Chondrocyte (in vitro differentiated cells): ENCODE measurements around the gene KRTAP9-2. TPM values are rescaled to one million over a fixed set of nuclear protein-coding genes. Genes with fewer than 3 reads are reported as not detected.

Source experiments
- DNase-seq: peaks from one replicate; pipeline ENCODE4 v3.0.0; 2021; ENCODE audit warnings: mixed read lengths, low spot score
- H3K27ac Mint-ChIP-seq: one replicate; pipeline ENCODE4 v1.8.0; 2021; ENCODE audit warnings: mild to moderate bottlenecking, moderate library complexity, mixed read lengths; ENCODE audit not compliant: unreplicated experiment
- H3K27me3 Mint-ChIP-seq: 2 replicates; pipeline ENCODE4 v1.8.0; 2021; ENCODE audit warnings: low read depth, mixed read lengths
- H3K36me3 Mint-ChIP-seq: 2 replicates; pipeline ENCODE4 v1.8.0; 2021; ENCODE audit warnings: low read depth, mixed read lengths
- H3K4me1 Mint-ChIP-seq: 2 replicates; pipeline ENCODE4 v1.8.0; 2021; ENCODE audit warnings: low read depth, mild to moderate bottlenecking, mixed read lengths
- H3K4me3 Mint-ChIP-seq: one replicate; pipeline ENCODE4 v1.8.0; 2021; ENCODE audit warnings: mild to moderate bottlenecking, moderate library complexity, mixed read lengths; ENCODE audit not compliant: unreplicated experiment
- H3K9me3 Mint-ChIP-seq: 2 replicates; pipeline ENCODE4 v1.8.0; 2021; ENCODE audit warnings: low read depth, mixed read lengths
- total RNA-seq: library from RNA; stranded (reverse); gene quantifications from 3 replicates; pipeline ENCODE4 v1.2.1, GENCODE V29; 2021
- TF ChIP-seq, protein P1 (sequence below): fragments of 200-600 bp; sonication (generic); IDR thresholded peaks from 2 replicates; pipeline ENCODE4 v1.5.0; 2021; ENCODE audit warnings: antibody characterized with exemption, mild to moderate bottlenecking, moderate library complexity

Gene KRTAP9-2
- total RNA-seq, 1 donor from 2014 or later: not detected

DNA sequence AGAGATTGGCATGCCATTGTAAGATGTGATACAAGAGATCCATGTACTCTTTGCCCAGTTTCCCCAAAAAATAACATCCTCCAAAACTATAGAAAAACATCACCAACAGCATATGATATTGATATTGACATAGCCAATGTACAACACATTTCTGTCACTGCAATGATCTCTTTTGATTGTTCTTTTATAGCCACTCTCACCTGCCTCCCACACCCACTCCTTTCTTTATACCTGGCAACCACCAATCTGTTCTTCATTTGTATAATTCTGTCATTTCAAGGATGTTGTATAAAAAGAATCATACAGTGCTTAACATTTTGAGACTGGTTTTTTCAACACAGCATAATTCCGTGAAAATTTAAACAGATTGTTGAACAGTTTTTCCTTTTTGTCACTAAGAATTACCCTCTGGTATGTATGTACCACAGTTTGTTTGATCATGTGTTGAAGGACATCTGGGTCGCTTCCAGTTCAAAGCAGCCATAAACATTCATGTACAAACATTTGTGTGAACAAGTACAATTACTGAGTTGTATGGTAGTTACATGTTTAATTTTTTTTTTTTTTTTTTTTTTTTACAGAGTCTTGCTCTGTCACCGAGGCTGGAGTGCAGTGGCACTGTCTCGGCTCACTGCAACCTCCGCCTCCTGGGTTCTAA lies 26.9 kb upstream of the KRTAP9-2 start:
- Mint-ChIP-seq H3K9me3 (peaks cover 6% of the 10 kb centered on the region), H3K4me1 (peaks cover 3% of the 10 kb centered on the region), H3K4me3 (no peak overlapping the region), H3K27ac (no peak overlapping the region), H3K27me3 (no peaks in the 10 kb centered on the region), H3K36me3 (no peaks in the 10 kb centered on the region)
- TF ChIP-seq, protein P1, sequence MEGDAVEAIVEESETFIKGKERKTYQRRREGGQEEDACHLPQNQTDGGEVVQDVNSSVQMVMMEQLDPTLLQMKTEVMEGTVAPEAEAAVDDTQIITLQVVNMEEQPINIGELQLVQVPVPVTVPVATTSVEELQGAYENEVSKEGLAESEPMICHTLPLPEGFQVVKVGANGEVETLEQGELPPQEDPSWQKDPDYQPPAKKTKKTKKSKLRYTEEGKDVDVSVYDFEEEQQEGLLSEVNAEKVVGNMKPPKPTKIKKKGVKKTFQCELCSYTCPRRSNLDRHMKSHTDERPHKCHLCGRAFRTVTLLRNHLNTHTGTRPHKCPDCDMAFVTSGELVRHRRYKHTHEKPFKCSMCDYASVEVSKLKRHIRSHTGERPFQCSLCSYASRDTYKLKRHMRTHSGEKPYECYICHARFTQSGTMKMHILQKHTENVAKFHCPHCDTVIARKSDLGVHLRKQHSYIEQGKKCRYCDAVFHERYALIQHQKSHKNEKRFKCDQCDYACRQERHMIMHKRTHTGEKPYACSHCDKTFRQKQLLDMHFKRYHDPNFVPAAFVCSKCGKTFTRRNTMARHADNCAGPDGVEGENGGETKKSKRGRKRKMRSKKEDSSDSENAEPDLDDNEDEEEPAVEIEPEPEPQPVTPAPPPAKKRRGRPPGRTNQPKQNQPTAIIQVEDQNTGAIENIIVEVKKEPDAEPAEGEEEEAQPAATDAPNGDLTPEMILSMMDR: no peak
- no peak for DNase-seq

DNA sequence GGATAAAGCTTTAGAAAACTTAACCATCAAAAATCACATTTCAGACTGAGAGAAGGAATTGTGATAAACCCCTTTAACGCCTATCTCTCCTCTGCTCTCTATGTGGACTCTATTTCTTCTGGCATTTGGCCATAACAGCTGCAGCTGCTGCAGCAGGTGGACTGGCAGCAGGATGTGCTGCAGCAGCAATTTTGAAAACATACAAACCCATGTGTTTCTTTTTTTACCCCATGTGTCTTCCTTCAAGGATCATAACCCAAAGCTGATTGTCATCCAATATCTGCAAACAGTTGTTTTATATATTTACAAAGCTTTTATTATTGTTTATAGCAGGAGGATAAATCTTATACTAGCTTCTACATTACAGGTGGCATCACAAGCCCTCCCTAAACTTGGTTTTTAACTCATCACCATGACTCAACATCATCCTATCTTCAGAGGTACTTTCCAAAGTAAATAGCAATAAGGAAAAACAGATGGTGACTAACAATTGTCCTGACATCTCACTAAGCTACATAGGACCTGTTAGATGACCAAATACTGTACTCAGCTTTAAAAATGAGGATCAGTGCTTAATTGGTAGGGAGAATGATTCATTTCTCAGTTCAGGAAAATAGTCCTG lies 14.5 kb upstream of the KRTAP9-2 start:
- TF ChIP-seq, protein P1: no peak
- DNase-seq: no peak
- no peaks in the 10 kb centered on the region for H3K4me1 Mint-ChIP-seq
- H3K27me3 Mint-ChIP-seq: peaks cover 35% of the 10 kb centered on the region
- H3K9me3 Mint-ChIP-seq: peaks cover 10% of the 10 kb centered on the region
- peaks cover 6% of the 10 kb centered on the region for H3K36me3 Mint-ChIP-seq
- no peak overlapping the region for H3K4me3 Mint-ChIP-seq
- no peak overlapping the region for H3K27ac Mint-ChIP-seq

DNA sequence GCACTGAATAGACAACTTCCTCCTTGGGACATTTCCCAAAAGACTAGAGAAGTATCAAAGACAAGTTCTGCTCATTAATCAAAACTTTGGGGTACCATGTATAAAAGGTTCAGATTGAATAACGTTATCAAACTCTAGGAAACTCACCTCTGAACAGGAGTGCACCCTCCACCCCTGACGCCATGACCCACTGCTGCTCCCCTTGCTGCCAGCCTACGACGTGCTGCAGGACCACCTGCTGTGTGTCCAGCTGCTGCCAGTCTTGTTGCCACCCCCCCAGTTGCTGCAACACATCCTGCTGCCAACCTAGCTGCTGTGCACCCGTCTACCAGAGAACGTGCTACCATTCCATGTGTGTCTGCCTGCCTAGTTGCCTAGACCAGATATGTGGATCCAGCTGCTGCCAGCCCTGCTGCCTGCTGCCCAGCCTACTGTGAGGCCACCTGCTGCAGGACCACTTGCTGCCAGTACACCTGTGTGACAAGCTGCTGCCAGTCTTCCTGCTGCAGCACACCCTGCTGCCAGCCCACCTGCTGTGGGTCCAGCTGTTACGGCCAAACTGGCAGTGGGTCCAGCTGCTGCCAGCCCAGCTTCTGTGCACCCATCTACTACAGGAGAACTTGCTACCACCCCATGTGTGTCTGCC lies 13.8 kb upstream of the KRTAP9-2 start:
- Mint-ChIP-seq H3K4me3 (no peak overlapping the region), H3K9me3 (peaks cover 10% of the 10 kb centered on the region), H3K27ac (no peak overlapping the region), H3K4me1 (no peaks in the 10 kb centered on the region), H3K27me3 (peaks cover 36% of the 10 kb centered on the region), H3K36me3 (peaks cover 6% of the 10 kb centered on the region)
- TF ChIP-seq, protein P1: no peak
- peak; percentile 47 for DNase-seq

DNA sequence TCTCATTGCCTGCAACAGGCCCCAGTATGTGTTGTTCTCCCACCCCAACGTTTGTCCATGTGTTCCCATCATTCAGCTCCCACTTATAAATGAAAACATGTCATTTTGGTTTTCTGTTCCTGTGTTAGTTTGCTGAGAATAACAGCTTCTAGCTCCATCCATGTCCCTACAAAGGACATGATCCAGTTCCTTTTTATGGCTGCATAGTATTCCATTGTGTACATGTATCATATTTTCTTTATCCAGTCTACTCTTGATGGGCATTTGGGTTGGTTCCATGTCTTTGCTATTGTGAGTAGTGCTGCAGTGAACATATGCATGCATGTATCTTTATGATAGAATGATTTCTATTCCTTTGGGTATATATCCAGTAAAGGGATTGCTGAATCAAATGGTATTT lies 10.8 kb upstream of the KRTAP9-2 start:
- H3K27ac Mint-ChIP-seq: no peak overlapping the region
- H3K36me3 Mint-ChIP-seq: peaks cover 8% of the 10 kb centered on the region
- no peak overlapping the region for H3K4me3 Mint-ChIP-seq
- H3K9me3 Mint-ChIP-seq: peaks cover 12% of the 10 kb centered on the region
- H3K4me1 Mint-ChIP-seq: no peaks in the 10 kb centered on the region
- no peak for DNase-seq
- H3K27me3 Mint-ChIP-seq: peaks cover 21% of the 10 kb centered on the region
- TF ChIP-seq, protein P1: no peak

- peaks cover 8% of the 10 kb centered on the region for H3K36me3 Mint-ChIP-seq
- DNase-seq: no peak
- H3K27me3 Mint-ChIP-seq: peaks cover 22% of the 10 kb centered on the region
Measured at GRCh38 chr17:41223821-41224220, 2.6 kb upstream of the KRTAP9-2 start.

More at GRCh38 chr17:41223821-41224220, 2.6 kb upstream of the KRTAP9-2 start:
- Mint-ChIP-seq H3K27ac (no peak overlapping the region), H3K4me1 (no peaks in the 10 kb centered on the region), H3K4me3 (no peak overlapping the region), H3K9me3 (peaks cover 18% of the 10 kb centered on the region)
- TF ChIP-seq, protein P1: no peak
